K562 (cell line): ENCODE results near the gene AQR. TPM values are rescaled to one million over a fixed set of nuclear protein-coding genes. Genes with fewer than 3 reads are reported as not detected.

Experiments used
- ASH1L ChIP-seq: fragments of 450-650 bp; IDR thresholded peaks from 2 replicates; pipeline ENCODE4 v1.6.1; 2018; ENCODE audit warnings: borderline replicate concordance, mild to moderate bottlenecking, low read depth; ENCODE audit not compliant: partially characterized antibody
- CHD2 ChIP-seq: IDR thresholded peaks from 2 replicates; pipeline ENCODE4 v1.6.1; 2011; ENCODE audit warnings: low read depth, low read length
- ILK ChIP-seq: fragments of 450-650 bp; IDR thresholded peaks from 2 replicates; pipeline ENCODE4 v1.6.1; 2016; ENCODE audit warnings: missing genetic modification characterization, low read depth, mild to moderate bottlenecking, missing compliant biosample characterization, moderate library complexity, borderline replicate concordance
- POLR2H ChIP-seq: IDR thresholded peaks from 2 replicates; pipeline ENCODE4 v1.6.1; 2016; ENCODE audit warnings: missing genetic modification characterization, low read depth, mild to moderate bottlenecking, control low read depth, missing compliant biosample characterization, moderate library complexity
- TCFL5 ChIP-seq: fragments of 250-450 bp; sonication (Bioruptor Pico); conservative IDR thresholded peaks from 2 replicates; pipeline ENCODE4 v1.6.1; 2021; ENCODE audit warnings: mild to moderate bottlenecking, moderate library complexity, matching md5 sums
- ZBTB17 ChIP-seq: fragments of 450-650 bp; formaldehyde crosslinking; IDR thresholded peaks from 2 replicates; pipeline ENCODE4 v1.4.0; 2020; ENCODE audit warnings: mild to moderate bottlenecking
- ZNF316 ChIP-seq: fragments of 450-650 bp; IDR thresholded peaks from 2 replicates; pipeline ENCODE4 v1.6.1; 2016
- ZNF583 ChIP-seq: fragments of 250-450 bp; sonication (Bioruptor Pico); IDR thresholded peaks from 2 replicates; pipeline ENCODE4 v1.4.0; 2020
- ZNF589 ChIP-seq: fragments of 200-800 bp; sonication (Bioruptor generic); IDR thresholded peaks from 2 replicates; pipeline ENCODE4 v1.6.1; 2016; ENCODE audit warnings: low read depth, missing genetic modification characterization, missing compliant biosample characterization
- polyA plus RNA-seq, 8 experiments: library from polyadenylated mRNA; depleted of rRNA in 4 of 8; stranded (reverse) in 5 of 8; unstranded in 3 of 8; fragments of >200 nt; fragmentation: Nextera tagmentation in 2 of 8; fragmentation: Illumina TruSeq in 1 of 8; extraction: Ambion mirVana in 2 of 8; extraction: Trizol in 1 of 8; gene quantifications; 2 replicates each; pipeline versions ENCODE4 v1.2.1 to v1.2.3, GENCODE V29; 2011 to 2014; ENCODE audit warnings: inconsistent platforms in 1 of 8, missing spikeins in 1 of 8
- total RNA-seq, 7 experiments: library from RNA; depleted of rRNA in 6 of 7; stranded (reverse); fragments of >200 nt in 6 of 7; fragmentation: Illumina TruSeq in 2 of 7; extraction: Trizol in 2 of 7; gene quantifications; 2 replicates each; pipeline versions ENCODE4 v1.2.1 to v1.2.3, GENCODE V29; 2011 to 2021; ENCODE audit warnings: low replicate concordance in 1 of 7
- TF ChIP-seq, protein P1 (sequence below): fragments of 250-450 bp; sonication (Bioruptor Pico); IDR thresholded peaks from 2 replicates; pipeline ENCODE4 v1.9.0; 2021; ENCODE audit warnings: mild to moderate bottlenecking, inconsistent platforms
- TF ChIP-seq, protein P2 (sequence below): fragments of 250-450 bp; sonication (Bioruptor Pico); IDR thresholded peaks from 2 replicates; pipeline ENCODE4 v1.8.0; 2022; ENCODE audit warnings: moderate library complexity, mild to moderate bottlenecking, inconsistent platforms
- TF ChIP-seq, protein P3 (sequence below): fragments of 250-450 bp; sonication (Bioruptor Pico); IDR thresholded peaks from 2 replicates; pipeline ENCODE4 v1.5.0; 2020; ENCODE audit warnings: mild to moderate bottlenecking
- TF ChIP-seq, protein P4 (sequence below): fragments of 250-450 bp; sonication (Bioruptor Pico); IDR thresholded peaks from 2 replicates; pipeline ENCODE4 v1.8.0; 2021; ENCODE audit warnings: moderate library complexity, mild to moderate bottlenecking, inconsistent platforms
- TF ChIP-seq, protein P5 (sequence below), 2 experiments: fragments of 450-650 bp; conservative IDR thresholded peaks; 2 replicates each; pipeline ENCODE4 v1.6.1; 2017; ENCODE audit warnings: mild to moderate bottlenecking in 2 of 2, moderate library complexity in 2 of 2
- TF ChIP-seq, protein P6 (sequence below): fragments of 150-350 bp; IDR thresholded peaks from 2 replicates; pipeline ENCODE4 v1.6.1; 2014; ENCODE audit warnings: low read depth, mild to moderate bottlenecking, low read length, borderline replicate concordance

Gene AQR
- total and polyA plus RNA-seq, 9 of the 15 experiments (the other 6 are each of a cell fraction or from before 2014, with no cell fraction given), result 22.0 to 62.9 (median 39.3) TPM

DNA sequence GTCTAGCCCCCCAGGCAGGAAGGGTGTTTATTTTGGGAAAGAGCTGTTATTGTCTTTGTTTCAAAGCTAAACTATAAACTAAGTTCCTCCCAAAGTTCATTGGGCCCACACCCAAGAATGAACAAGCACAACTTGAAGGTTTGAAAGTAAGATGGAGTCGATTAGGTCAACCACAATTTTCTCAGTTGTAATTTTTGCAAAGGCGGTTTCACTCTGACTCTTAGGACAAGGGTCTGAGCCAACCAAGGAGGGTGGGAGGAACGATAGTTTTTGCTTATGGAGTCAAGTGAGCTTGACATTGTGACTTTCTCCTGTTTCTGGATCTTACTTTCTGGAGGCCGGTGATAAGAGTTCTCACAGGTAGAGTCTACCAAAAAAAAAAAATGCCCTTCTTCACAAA lies 24.3 kb upstream of the AQR start (continued):
- no peak for TF ChIP-seq ASH1L
- no peak for TF ChIP-seq CHD2
- peak; percentile 50; the same call in 1 of the 2 replicates for TF ChIP-seq POLR2H (tag)
- TF ChIP-seq, protein P1, sequence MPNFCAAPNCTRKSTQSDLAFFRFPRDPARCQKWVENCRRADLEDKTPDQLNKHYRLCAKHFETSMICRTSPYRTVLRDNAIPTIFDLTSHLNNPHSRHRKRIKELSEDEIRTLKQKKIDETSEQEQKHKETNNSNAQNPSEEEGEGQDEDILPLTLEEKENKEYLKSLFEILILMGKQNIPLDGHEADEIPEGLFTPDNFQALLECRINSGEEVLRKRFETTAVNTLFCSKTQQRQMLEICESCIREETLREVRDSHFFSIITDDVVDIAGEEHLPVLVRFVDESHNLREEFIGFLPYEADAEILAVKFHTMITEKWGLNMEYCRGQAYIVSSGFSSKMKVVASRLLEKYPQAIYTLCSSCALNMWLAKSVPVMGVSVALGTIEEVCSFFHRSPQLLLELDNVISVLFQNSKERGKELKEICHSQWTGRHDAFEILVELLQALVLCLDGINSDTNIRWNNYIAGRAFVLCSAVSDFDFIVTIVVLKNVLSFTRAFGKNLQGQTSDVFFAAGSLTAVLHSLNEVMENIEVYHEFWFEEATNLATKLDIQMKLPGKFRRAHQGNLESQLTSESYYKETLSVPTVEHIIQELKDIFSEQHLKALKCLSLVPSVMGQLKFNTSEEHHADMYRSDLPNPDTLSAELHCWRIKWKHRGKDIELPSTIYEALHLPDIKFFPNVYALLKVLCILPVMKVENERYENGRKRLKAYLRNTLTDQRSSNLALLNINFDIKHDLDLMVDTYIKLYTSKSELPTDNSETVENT (CRISPR knock-in tag), result no peak
- TF ChIP-seq, protein P2, sequence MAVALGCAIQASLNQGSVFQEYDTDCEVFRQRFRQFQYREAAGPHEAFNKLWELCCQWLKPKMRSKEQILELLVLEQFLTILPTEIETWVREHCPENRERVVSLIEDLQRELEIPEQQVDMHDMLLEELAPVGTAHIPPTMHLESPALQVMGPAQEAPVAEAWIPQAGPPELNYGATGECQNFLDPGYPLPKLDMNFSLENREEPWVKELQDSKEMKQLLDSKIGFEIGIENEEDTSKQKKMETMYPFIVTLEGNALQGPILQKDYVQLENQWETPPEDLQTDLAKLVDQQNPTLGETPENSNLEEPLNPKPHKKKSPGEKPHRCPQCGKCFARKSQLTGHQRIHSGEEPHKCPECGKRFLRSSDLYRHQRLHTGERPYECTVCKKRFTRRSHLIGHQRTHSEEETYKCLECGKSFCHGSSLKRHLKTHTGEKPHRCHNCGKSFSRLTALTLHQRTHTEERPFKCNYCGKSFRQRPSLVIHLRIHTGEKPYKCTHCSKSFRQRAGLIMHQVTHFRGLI (CRISPR knock-in tag), result 0 out of 2 replicates have a peak, but pooled peaks have one; percentile 79
- TF ChIP-seq, protein P3, sequence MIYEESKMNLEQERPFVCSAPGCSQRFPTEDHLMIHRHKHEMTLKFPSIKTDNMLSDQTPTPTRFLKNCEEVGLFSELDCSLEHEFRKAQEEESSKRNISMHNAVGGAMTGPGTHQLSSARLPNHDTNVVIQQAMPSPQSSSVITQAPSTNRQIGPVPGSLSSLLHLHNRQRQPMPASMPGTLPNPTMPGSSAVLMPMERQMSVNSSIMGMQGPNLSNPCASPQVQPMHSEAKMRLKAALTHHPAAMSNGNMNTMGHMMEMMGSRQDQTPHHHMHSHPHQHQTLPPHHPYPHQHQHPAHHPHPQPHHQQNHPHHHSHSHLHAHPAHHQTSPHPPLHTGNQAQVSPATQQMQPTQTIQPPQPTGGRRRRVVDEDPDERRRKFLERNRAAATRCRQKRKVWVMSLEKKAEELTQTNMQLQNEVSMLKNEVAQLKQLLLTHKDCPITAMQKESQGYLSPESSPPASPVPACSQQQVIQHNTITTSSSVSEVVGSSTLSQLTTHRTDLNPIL (CRISPR knock-in tag), result no peak
- TF ChIP-seq, protein P4, sequence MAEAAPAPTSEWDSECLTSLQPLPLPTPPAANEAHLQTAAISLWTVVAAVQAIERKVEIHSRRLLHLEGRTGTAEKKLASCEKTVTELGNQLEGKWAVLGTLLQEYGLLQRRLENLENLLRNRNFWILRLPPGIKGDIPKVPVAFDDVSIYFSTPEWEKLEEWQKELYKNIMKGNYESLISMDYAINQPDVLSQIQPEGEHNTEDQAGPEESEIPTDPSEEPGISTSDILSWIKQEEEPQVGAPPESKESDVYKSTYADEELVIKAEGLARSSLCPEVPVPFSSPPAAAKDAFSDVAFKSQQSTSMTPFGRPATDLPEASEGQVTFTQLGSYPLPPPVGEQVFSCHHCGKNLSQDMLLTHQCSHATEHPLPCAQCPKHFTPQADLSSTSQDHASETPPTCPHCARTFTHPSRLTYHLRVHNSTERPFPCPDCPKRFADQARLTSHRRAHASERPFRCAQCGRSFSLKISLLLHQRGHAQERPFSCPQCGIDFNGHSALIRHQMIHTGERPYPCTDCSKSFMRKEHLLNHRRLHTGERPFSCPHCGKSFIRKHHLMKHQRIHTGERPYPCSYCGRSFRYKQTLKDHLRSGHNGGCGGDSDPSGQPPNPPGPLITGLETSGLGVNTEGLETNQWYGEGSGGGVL (CRISPR knock-in tag), result peak; percentile 71
- TF ChIP-seq ZNF589 (CRISPR knock-in tag), result peak; percentile 95
- TF ChIP-seq, protein P5, sequence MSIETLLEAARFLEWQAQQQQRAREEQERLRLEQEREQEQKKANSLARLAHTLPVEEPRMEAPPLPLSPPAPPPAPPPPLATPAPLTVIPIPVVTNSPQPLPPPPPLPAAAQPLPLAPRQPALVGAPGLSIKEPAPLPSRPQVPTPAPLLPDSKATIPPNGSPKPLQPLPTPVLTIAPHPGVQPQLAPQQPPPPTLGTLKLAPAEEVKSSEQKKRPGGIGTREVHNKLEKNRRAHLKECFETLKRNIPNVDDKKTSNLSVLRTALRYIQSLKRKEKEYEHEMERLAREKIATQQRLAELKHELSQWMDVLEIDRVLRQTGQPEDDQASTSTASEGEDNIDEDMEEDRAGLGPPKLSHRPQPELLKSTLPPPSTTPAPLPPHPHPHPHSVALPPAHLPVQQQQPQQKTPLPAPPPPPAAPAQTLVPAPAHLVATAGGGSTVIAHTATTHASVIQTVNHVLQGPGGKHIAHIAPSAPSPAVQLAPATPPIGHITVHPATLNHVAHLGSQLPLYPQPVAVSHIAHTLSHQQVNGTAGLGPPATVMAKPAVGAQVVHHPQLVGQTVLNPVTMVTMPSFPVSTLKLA (conservative IDR thresholded peaks at IDR 0.05), result no peak
- TF ChIP-seq ILK, result peak; percentile 81; the same call in 1 of the 2 replicates
- no peak for TF ChIP-seq ZNF316
- peak; percentile 89 for TF ChIP-seq ZNF583 (CRISPR knock-in tag)
- peak; percentile 88; the same call in 1 of the 2 replicates for TF ChIP-seq ZBTB17 (CRISPR knock-in tag)
- TF ChIP-seq, protein P6, sequence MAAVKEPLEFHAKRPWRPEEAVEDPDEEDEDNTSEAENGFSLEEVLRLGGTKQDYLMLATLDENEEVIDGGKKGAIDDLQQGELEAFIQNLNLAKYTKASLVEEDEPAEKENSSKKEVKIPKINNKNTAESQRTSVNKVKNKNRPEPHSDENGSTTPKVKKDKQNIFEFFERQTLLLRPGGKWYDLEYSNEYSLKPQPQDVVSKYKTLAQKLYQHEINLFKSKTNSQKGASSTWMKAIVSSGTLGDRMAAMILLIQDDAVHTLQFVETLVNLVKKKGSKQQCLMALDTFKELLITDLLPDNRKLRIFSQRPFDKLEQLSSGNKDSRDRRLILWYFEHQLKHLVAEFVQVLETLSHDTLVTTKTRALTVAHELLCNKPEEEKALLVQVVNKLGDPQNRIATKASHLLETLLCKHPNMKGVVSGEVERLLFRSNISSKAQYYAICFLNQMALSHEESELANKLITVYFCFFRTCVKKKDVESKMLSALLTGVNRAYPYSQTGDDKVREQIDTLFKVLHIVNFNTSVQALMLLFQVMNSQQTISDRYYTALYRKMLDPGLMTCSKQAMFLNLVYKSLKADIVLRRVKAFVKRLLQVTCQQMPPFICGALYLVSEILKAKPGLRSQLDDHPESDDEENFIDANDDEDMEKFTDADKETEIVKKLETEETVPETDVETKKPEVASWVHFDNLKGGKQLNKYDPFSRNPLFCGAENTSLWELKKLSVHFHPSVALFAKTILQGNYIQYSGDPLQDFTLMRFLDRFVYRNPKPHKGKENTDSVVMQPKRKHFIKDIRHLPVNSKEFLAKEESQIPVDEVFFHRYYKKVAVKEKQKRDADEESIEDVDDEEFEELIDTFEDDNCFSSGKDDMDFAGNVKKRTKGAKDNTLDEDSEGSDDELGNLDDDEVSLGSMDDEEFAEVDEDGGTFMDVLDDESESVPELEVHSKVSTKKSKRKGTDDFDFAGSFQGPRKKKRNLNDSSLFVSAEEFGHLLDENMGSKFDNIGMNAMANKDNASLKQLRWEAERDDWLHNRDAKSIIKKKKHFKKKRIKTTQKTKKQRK, result no peak
- 0 out of 2 replicates have a peak, but pooled peaks have one; percentile 60 for TF ChIP-seq TCFL5 (CRISPR knock-in tag)
